NCI-H1092 (cell line): ENCODE data around the gene GVQW3.

Source experiments
- DNase-seq: peaks from one replicate; lab custom pipeline; 2025; lab: John Stamatoyannopoulos, UW

GVQW3 gene

DNA sequence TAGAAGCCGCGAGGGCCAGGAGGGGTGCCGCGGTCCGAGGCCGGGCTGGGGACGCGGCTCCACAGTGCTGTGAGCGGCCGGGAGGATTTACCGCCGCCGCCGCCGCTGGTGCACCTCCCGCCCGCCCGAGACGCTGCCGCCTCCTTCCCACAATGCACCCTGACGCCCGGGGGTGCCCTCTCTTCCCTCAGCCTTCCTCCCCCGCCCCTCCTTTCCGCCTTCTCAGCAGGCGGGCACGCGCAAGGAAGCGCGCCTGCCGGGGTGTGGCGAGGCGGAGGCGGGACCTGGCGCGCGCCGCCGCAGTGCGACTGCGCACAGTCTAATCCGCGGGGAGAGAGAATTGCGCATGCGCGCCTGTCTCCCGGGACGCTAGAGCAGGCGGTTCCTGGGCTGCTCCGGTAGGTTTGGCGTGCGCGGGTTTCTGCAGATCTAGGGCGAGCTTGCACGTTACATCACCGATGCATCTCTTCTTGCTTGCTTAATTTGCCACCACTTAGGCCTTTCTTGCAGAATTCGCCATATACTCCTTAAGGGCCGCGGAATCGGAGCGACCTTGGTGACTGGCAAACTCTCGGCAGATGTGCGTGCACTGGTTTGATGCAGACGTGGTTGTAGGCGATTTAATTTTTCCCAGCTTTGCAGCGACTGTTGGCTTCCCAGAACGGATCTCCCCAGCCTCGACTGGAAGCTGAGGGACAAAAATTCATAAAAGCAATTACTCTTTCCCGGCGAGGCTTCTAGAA lies at the start of gene GVQW3, which contains the start of gene THAP12:
Gene GVQW3 (plus strand): TSS at position 347 of the 743 bp plus-strand sequence. CDS start 506 bp downstream, outside the sequence.
Gene THAP12 (minus strand): TSS at position 156 of the 743 bp plus-strand sequence. CDS start 296 bp downstream, outside the sequence.
- DNase-seq = peak; percentile 99

DNA sequence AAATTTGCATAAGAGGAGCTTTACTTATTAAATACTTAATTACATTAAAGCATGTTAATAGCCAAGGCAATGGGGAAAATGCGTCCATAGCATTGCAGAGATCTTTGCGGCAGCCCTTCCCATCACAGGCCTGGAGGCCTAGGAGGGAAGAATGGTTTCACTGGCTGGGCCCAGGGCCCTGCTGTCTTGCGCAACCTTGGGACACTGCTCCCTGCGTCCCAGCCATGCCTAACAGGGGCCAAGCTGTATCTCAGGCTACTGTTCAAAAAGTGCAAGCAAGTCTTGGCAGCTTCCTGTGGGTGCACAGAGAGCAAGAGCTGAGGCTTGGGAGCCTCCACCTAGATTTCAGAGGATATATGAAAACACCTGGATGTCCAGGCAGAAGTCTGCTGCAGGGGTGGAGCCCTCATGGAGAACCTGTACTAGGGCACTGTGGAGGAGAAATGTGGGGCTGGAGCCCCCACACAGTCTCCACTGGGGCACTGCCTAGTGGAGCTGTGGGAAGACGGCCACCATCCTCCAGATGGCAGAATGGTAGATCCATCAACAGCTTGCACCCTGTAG lies 46.2 kb upstream of the GVQW3 start:
- no peak for DNase-seq

DNA sequence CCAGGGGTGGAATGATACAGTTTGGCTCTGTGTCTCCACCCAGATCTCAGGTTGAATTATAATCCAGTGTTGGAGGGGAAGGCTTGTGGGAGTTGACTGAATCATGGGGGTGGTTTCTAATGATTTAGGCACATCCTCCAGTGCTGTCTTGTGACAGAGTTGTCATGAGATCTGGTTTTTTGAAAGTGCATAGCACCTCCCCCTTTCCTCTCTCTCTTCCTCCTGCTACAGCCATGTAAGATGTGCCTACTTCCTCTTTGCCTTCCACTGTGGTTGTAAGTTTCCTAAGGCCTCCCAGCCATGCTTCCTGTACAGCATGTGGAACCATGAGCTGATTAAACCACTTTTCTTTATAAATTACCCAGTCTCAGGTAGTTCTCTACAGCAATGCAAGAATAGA lies 45.3 kb upstream of the GVQW3 start:
- DNase-seq = no peak

DNA sequence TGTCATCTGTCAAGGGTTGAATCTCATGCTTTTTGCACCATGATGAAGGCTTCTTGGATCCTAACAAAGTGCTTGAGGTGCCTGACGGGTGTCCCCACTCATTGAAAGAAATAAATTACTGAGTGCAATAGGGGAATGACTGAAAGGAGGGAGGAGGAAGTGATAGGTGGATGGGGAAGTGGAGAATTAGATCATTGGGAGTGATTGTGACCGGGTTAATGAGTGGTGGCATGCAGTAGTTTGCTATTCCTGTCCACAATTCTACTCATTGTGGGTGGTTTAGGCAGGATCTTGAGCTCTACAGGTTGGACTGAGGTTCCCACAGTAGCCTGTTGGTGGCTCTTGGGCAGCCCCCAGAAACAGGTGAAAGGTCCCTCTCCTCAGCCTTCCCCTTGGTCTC lies 44.5 kb upstream of the GVQW3 start:
- DNase-seq = no peak

DNA sequence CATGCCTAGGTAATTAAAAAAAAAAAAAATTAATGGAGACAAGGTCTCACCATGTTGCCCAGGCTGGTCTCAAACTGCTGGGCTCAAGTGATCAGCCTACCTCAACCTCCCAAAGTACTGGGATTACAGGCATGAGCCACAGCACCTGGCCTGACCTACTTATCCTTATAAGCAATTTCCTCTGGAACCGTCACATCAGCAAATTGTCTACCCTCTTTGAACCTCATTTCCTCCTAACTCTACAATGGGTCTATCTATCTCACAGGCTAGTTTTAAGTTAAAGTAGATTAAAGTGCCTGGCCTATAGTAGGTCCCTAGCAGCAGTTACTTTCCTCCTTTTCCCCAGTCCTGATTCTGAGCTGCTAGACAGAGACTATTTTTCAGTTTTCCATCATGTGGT lies 43.7 kb upstream of the GVQW3 start:
- no peak for DNase-seq

DNA sequence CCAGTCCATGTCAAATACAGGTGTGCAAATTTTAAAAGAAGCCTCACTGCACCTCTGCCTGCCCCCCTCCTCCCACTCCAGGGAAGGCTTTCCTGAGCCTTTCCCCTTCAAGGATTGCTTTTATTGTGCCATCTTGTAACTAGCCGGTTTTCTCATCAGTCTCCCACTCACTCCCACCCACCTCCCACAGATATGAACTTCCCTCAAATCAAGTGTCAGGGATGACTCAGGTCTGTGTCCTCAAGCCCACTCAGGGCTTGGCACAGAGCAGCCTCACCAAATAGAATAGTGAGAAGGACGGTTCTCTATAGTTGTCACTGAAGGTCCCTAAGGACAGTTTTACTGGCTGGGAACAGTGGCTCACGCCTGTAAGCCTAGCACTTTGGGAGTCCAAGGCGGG lies 43.2 kb upstream of the GVQW3 start:
- no peak for DNase-seq

DNA sequence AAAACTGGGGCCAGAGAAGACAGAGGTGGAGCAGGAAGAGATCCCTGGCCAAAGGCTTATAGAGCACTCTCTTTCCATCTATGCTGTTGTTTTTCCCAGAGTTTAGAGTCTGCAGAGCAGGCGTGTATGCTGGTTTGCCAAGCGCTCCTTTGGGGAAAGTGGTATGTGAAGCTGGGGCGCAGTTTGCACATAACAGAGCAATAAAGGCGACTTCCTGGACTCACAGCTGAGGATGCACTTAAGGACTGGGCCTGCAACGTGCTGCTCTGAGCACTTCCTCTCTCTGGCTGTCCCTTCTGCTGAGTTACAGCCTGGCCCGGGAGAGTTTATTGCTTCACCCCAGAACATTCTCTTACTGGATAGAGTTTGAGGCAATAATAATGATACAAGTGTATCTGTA lies 41.9 kb upstream of the GVQW3 start:
- DNase-seq = no peak

DNA sequence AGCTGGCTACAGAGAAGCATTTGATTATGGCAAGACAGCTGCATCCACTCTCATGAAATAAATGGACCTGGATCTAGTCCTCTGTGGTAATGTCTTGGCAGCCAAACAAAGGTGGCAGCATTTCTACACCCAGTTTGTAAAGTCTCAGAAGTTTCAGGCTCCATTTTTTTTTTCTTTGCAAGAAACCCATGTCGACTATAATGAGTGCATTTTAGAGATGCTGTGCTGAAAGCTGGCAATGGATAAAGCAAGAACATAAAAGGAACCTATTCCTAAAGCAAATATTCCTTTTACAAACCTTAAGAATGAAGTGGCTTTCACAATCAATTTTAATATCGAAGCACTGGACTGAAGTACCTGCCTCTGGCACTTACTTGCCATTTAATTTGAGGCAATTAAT lies 33.7 kb upstream of the GVQW3 start:
- DNase-seq = no peak

DNA sequence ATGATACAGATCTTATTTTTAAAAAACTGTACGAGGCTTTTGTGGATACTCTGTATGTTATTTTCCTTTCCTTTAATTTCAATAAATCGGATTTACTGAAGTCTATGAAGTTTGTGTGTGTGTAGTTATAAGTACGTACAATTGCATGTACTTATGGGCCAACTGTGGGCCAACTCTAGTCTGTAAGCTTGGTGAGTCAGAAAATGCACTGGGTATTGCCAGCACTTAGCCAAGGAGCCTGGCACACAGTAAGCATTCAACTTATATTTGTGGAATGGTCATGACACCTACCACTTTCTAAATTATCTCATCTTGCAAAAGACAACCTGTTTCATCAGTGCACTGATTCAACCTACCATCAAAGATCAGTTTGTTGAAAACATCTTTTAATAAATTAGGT lies 32.8 kb upstream of the GVQW3 start:
- DNase-seq = no peak

DNA sequence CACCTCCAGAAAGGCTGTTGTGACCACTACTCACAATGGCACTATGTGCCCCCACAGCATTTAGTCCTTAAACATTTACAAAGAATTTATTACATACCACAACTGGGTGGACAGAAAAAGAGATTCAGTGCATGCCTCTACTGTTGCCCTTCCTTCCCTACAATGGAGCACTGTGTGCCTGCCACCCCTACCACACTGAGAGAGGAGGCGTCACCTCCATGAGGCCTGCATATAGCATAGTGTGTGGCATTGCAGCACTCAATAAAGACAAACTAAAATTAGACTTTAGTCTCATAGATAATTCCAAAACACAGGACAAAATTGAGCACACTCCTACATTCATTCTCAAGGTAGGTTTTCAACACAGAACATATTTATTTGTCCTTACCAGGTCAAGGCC lies 26.0 kb upstream of the GVQW3 start:
- DNase-seq = no peak

DNA sequence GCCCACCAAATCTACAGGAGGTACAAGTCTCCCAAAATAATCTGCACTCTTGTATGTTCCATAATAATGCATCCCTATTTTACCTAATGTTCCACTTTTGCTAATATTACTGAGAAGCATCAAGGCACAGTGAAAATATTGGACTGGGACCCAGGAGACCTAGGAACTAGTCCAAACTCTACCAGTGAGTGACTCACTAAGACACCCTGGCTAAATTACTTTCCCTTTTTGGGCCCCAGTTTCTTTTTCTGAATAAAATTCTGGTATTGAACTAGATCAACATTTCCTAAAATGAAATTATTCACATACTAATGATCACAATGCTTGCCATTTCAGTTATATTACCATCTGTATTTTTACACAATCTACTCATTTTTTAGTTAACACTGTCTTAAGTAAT lies 19.7 kb upstream of the GVQW3 start:
- no peak for DNase-seq

DNA sequence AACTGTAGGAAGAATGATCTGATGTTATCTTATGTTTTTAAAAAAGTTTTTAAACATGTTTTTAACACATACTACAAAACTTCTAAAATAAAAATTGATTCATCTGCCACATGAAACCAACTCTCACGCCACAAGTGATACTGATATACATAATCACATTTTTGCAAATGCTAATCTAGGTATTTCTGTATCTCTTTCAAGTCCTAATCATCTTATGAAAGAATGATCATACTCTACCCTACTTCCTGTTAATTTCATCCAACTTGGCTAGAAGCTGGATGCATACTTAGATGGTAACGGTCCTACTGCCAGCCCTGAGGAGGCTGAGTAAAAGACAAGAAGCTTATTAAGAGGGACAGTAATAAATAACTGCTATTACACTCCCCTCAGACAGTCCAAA lies 19.3 kb upstream of the GVQW3 start:
- no peak for DNase-seq

DNA sequence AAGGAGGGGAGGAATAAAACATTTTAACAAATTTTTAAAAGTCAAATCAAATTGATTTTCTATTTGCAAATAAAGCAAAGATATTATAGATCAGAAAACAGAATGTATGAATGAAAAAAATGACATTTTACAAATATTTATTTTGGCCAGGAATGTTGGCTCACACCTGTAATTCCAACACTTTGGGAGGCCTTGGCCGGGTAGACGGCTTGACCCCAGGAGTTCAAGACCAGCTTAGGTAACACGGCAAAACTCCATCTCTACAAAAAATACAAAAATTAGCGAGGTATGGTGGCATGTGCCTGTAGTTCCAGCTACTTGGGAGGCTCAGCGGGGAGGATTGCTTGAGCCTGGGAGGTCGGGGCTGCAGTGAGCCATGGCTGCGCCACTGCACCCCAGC lies 18.4 kb upstream of the GVQW3 start:
- no peak for DNase-seq

DNA sequence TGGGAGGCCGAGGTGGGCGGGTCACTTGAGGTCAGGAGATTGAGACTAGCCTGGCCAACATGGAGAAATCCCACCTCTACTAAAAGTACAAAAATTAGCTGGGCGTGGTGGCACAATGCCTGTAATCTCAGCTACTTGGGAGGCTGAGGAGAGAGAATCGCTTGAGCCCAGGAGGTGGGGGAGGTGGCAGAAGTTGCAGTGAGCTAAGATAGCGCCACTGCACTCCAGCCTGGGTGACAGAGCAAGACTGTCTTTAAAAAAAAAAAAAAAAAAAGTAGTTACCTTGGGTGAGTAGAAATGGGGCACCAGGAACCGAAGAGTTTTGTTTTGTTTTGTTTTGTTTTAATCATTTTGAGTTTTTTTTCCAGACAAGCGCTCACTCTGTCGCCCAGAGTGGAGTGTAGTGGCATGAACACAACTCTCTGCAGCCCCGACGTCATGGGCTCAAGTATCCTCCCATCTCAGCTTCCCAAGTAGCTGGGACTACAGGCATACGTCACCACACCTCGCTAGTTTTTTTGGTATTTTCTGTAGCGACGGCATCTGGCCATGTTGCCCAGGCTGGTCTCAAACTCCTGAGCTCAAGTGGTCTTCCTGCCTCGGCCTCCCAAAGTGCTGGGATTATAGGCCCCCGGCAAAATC lies 16.0 kb upstream of the GVQW3 start:
- DNase-seq = no peak

DNA sequence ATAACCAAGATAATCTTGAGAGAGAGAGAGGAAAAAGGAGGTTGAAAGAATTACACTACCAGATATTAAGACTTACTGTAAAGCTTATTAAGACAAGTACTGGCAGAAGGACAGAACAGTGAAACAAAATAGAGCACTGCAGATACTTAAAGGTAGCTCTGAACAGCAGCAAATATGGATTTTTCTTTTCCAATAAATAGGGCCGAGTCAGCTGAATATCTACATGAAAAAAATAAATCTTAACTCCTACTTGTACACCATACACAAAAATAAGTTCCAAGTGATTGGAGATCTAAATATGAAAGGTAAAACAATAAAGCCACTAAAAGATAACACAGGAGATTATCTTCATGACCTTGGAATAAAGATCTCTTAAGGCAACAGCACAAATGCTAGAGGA lies 12.6 kb upstream of the GVQW3 start:
- DNase-seq = no peak

DNA sequence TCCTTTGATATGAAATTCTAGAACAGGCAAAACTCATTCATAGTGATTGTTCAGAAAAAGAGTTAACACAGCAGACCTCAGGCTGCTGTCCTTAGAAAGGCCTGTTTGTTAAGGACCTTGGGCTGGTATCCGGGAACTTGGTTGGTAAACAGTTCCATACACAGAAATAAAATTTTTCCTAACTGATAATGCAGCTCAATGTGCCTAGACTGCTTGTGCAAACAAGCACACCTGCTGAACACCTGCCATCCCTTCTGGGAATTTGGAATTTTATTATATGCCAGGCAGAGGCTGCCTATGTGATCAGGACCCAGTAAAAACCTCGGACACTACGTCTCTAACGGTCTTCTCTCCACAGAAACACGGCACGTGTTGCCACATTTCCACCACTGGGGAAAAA lies 11.7 kb upstream of the GVQW3 start:
- DNase-seq = no peak

DNA sequence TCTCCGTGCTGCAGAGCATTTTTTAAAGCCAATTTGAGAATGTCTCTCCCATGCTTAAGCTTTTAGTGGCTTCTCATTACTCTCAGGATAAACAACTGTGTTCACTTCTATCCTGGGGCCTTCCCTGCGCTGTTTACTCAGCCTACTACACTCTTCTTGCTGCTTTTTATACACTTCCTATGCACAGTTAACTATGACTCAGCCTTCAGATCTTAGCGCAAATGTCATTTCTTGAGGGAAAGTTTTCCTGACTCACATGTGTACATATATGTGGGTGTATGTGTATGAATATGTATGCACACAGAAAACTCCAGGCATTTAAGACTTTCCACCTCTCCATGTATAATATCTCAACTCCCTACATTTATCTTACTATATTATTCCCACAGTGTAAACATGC lies 10.0 kb upstream of the GVQW3 start:
- no peak for DNase-seq

DNA sequence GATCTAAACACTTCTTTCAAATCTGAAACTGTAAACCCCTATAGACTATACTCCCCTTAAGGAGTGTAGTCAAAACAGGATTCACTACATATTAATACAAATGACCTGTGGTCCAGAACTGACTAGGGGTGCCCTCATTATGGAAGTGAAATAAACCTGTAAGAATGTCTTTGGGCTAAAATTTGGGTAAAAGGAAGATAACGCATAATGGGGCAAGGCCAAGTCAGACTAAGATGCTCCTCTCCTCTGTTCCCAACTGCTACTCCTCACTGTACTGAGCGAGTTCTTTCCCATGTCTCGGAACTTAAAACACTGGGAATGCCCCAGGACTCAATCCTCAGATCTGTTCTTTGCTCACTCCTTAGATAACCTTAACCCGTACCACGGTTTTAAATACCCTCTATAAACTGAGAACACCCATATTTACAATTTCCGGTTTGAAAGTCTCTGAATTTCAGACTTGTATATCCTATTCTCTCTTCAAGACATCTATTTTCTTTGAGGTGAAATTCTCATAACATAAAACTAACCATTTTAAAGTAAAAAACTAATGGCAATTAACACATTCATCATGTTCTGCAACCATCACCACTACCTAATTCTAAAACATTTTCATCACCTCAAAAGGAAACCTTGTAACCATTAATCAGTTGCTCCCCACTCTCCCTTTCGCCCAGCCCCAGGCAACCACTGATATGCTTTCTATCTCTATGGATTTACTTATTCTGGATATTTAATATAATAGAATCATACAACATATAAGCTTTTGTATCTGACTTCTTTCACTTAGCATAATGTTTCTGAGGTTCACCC lies 4.2 kb upstream of the GVQW3 start:
- no peak for DNase-seq

DNA sequence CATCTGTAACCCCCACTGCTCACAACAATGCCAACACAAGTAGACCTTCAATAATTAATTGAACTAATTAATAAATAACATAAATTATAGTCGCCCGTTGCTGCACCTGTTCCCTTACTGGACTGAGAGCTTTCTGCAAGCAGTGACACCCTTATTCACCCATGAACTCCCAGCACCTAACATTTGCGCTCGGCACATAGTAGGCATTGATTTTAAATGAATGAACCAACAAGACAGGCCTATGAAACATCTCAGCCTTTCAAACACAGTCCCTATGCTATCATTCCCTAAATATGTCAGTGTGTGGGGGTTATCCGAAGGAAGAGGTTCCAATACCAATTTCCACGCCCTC lies 1.3 kb upstream of the GVQW3 start:
- no peak for DNase-seq

DNA sequence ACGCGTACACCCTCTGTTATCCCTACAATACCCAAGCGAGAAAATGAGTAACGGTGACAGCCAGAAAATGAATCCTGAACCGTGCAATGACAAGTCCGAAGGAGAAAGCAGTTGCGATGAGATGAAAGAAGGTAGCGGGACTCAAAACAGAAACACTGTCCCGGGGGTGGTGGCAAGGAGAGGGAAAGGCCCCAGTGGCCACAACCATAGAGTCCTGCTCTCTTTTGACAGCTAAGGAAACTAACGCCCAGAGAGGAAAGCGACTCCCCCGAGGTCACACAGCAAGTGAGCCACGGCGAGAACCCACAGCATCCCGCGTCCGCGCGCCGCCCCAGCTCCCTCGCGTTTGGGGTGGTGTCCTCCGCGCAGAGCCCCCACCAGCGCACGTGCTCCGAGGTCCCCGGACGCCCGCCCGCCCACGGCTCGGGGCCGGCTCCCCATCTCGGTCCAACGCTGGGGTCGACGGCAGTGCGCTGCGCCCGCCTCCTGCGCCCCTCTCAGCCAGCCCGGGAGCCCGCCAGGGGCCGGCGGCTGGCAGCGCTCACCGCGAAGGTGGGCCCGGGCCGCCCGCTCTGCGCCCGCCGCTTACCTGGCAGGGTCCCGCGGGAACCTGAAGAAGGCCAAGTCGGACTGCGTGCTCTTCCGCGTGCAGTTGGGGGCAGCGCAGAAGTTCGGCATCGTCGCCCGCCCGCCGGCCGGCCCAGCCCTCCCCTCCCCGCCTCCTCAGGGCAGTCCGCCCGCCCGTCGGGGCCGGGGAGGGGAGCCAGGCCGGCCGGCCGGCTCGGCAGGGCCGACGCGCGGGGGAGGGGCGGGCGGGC lies 755 bp upstream of the GVQW3 start:
- DNase-seq = no peak

DNA sequence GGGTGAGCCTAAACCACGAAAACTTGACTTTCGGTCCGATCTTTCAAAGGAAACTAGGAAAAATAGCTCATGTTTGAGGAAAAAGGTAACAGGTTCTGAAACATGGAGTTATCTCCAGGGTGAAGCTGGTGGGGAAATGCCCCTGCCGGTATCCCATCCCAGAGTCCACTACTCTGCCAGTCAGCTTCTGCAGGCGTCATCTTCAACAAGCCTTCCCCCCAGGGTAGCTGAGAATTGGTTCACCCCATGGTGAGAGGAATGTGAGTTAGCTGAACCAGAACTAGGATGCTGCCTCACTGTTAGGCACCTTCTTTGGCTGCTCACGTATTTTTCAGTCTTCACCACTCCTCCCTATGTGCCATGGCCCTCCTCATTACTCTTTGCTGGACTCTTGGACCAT lies 1.1 kb downstream of the GVQW3 start:
- DNase-seq = no peak

DNA sequence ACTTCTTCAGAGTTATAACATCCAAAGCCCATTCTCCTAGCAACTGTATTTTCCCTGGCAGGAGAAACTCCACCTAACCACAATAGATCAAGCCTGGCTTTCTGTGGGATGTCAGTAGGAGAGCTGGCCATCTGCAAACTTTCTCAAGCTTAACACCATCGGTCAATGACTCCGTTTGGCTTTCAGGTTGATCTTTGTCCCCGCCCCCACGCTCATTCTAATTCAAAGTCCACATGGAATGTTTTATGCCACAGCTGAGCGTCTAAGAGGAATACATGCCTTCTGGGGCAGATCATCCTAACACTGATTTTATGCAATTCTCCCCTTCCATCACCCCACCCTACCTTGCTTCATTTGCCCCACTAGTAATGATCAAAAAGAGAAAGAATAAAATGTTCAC lies 4.8 kb downstream of the GVQW3 start:
- no peak for DNase-seq
